ENCODE results near the gene TASP1. TPM values are rescaled to one million over a fixed set of nuclear protein-coding genes. Genes with fewer than 3 reads are reported as not detected.
"Not testable (repeated sequence)": the region's sequence is repeated elsewhere in the genome, so short reads cannot be mapped to it uniquely, and the experiment has no call there.

The TASP1 gene
- total RNA-seq, 2 donors from 2014 or later, result 4.9 to 11.9 TPM

GRCh38 chr20:13487202-13487601, 151.5 kb downstream of the TASP1 start:
- DNase-seq (ENCODE audit: low spot score in 2 of 2) (no peak), ATAC-seq (no peak)
- peaks cover 12 to 13% of the 10 kb centered on the region in 2 donors for H3K36me3 Mint-ChIP-seq
- H3K9me3 Mint-ChIP-seq, result no peaks in the 10 kb centered on the region
- no peak overlapping the region for H3K27ac Mint-ChIP-seq

- H3K36me3 Mint-ChIP-seq, result peaks cover 17 to 18% of the 10 kb centered on the region in 2 donors
- no peak overlapping the region for H3K27ac Mint-ChIP-seq
- peaks cover 0 to 3% of the 10 kb centered on the region in 2 donors for H3K9me3 Mint-ChIP-seq
- no peak for DNase-seq (ENCODE audit: low spot score in 2 of 2)
- ATAC-seq, result no peak
These were observed 152.0 kb downstream of the TASP1 start for GRCh38 chr20:13486694-13487093.

GRCh38 chr20:13485576-13485975, 153.2 kb downstream of the TASP1 start:
- H3K9me3 Mint-ChIP-seq, result peaks cover 4 to 9% of the 10 kb centered on the region in 2 donors
- H3K36me3 Mint-ChIP-seq, result peaks cover 26 to 27% of the 10 kb centered on the region in 2 donors
- H3K27ac Mint-ChIP-seq, result no peak overlapping the region
- no peak for ATAC-seq
- DNase-seq (ENCODE audit: low spot score in 2 of 2), result no peak

- not testable (repeated sequence) for H3K27ac Mint-ChIP-seq; ATAC-seq; DNase-seq (ENCODE audit: low spot score in 2 of 2); H3K9me3 Mint-ChIP-seq
- peaks cover 26 to 28% of the 10 kb centered on the region in 2 donors for H3K36me3 Mint-ChIP-seq
These were observed 153.7 kb downstream of the TASP1 start for GRCh38 chr20:13485019-13485418.

GRCh38 chr20:13483472-13483871, 155.3 kb downstream of the TASP1 start:
- H3K27ac Mint-ChIP-seq; H3K9me3 Mint-ChIP-seq; DNase-seq (ENCODE audit: low spot score in 2 of 2); ATAC-seq: not testable (repeated sequence)
- peaks cover 26 to 32% of the 10 kb centered on the region in 2 donors for H3K36me3 Mint-ChIP-seq

- peaks cover 7 to 9% of the 10 kb centered on the region in 2 donors for H3K9me3 Mint-ChIP-seq
- no peak for ATAC-seq
- DNase-seq (ENCODE audit: low spot score in 2 of 2), result no peak
- H3K27ac Mint-ChIP-seq, result no peak overlapping the region
- peaks cover 23 to 25% of the 10 kb centered on the region in 2 donors for H3K36me3 Mint-ChIP-seq
These were observed 160.4 kb downstream of the TASP1 start for GRCh38 chr20:13478366-13478765.

- no peak for ATAC-seq
- DNase-seq (ENCODE audit: low spot score in 2 of 2), result no peak
- Mint-ChIP-seq H3K27ac (no peak overlapping the region), H3K9me3 (peaks cover 0 to 7% of the 10 kb centered on the region in 2 donors), H3K36me3 (peaks cover 6 to 17% of the 10 kb centered on the region in 2 donors)
These were observed 164.3 kb downstream of the TASP1 start for GRCh38 chr20:13474467-13474866.

- peaks cover 0 to 7% of the 10 kb centered on the region in 2 donors for H3K9me3 Mint-ChIP-seq
- H3K36me3 Mint-ChIP-seq, result peaks cover 10 to 17% of the 10 kb centered on the region in 2 donors
- no peak for DNase-seq (ENCODE audit: low spot score in 2 of 2)
- ATAC-seq, result no peak
- H3K27ac Mint-ChIP-seq, result no peak overlapping the region
These were observed 169.5 kb downstream of the TASP1 start for GRCh38 chr20:13469262-13469661.

GRCh38 chr20:13468166-13468565, 170.6 kb downstream of the TASP1 start:
- no peak overlapping the region for H3K27ac Mint-ChIP-seq
- H3K36me3 Mint-ChIP-seq, result peaks cover 10 to 17% of the 10 kb centered on the region in 2 donors
- DNase-seq (ENCODE audit: low spot score in 2 of 2), result no peak
- ATAC-seq, result no peak
- peaks cover 0 to 3% of the 10 kb centered on the region in 2 donors for H3K9me3 Mint-ChIP-seq

- no peak for DNase-seq (ENCODE audit: low spot score in 2 of 2)
- ATAC-seq, result no peak
- Mint-ChIP-seq H3K36me3 (peaks cover 0 to 5% of the 10 kb centered on the region in 2 donors), H3K9me3 (no peaks in the 10 kb centered on the region), H3K27ac (no peak overlapping the region)
These were observed 174.0 kb downstream of the TASP1 start for GRCh38 chr20:13464702-13465101.

GRCh38 chr20:13461849-13462458, 176.8 kb downstream of the TASP1 start:
- no peak for DNase-seq (ENCODE audit: low spot score in 2 of 2)
- ATAC-seq, result no peak
- no peak overlapping the region for H3K27ac Mint-ChIP-seq
- no peaks in the 10 kb centered on the region for H3K36me3 Mint-ChIP-seq
- H3K9me3 Mint-ChIP-seq, result no peaks in the 10 kb centered on the region

- no peak overlapping the region for H3K27ac Mint-ChIP-seq
- no peak for ATAC-seq
- H3K36me3 Mint-ChIP-seq, result no peaks in the 10 kb centered on the region
- no peak for DNase-seq (ENCODE audit: low spot score in 2 of 2)
- no peaks in the 10 kb centered on the region for H3K9me3 Mint-ChIP-seq
These were observed 179.8 kb downstream of the TASP1 start for GRCh38 chr20:13458860-13459451.

- Mint-ChIP-seq H3K27ac (no peak overlapping the region), H3K9me3 (peaks cover 0 to 8% of the 10 kb centered on the region in 2 donors), H3K36me3 (peaks cover 11 to 14% of the 10 kb centered on the region in 2 donors)
- no peak for ATAC-seq
- no peak for DNase-seq (ENCODE audit: low spot score in 2 of 2)
These were observed 181.2 kb downstream of the TASP1 start for GRCh38 chr20:13457487-13457886.

GRCh38 chr20:13455713-13456112, 183.0 kb downstream of the TASP1 start:
- Mint-ChIP-seq H3K27ac (no peak overlapping the region), H3K9me3 (peaks cover 0 to 8% of the 10 kb centered on the region in 2 donors), H3K36me3 (peaks cover 18 to 19% of the 10 kb centered on the region in 2 donors)
- DNase-seq (ENCODE audit: low spot score in 2 of 2) (no peak), ATAC-seq (no peak)

GRCh38 chr20:13453367-13453766, 185.4 kb downstream of the TASP1 start:
- Mint-ChIP-seq H3K36me3 (peaks cover 18 to 19% of the 10 kb centered on the region in 2 donors), H3K9me3 (peaks cover 0 to 8% of the 10 kb centered on the region in 2 donors), H3K27ac (no peak overlapping the region)
- DNase-seq (ENCODE audit: low spot score in 2 of 2) (no peak), ATAC-seq (no peak)

- Mint-ChIP-seq H3K36me3 (peaks cover 18 to 19% of the 10 kb centered on the region in 2 donors), H3K9me3 (peaks cover 0 to 8% of the 10 kb centered on the region in 2 donors), H3K27ac (no peak overlapping the region)
- no peak for DNase-seq (ENCODE audit: low spot score in 2 of 2)
- ATAC-seq, result no peak
These were observed 186.1 kb downstream of the TASP1 start for GRCh38 chr20:13452470-13453124.

GRCh38 chr20:13449868-13450434, 188.8 kb downstream of the TASP1 start:
- no peak for ATAC-seq
- no peak overlapping the region for H3K27ac Mint-ChIP-seq
- H3K36me3 Mint-ChIP-seq, result peaks cover 18 to 19% of the 10 kb centered on the region in 2 donors
- no peak for DNase-seq (ENCODE audit: low spot score in 2 of 2)
- peaks cover 0 to 8% of the 10 kb centered on the region in 2 donors for H3K9me3 Mint-ChIP-seq
